Spleen (tissue), 11 donors: ENCODE data around the gene TEX53. TPM values are rescaled to one million over a fixed set of nuclear protein-coding genes. Genes with fewer than 3 reads are reported as not detected.

Experiments used
- DNase-seq: peaks from one replicate; pipeline ENCODE4 v3.0.0-alpha.2; 2020
- H3K27ac ChIP-seq, 8 donors: fragments of 200-600 bp; sonication (generic) in 7 of 8; 1 replicate in 4 of 8; 2 replicates in 4 of 8; pipeline versions ENCODE4 v1.5.0 to v1.8.0; 2016 to 2021; ENCODE audit warnings: inconsistent platforms in 4 of 8, mild to moderate bottlenecking in 4 of 8, moderate library complexity in 1 of 8
- H3K27me3 ChIP-seq, 7 donors: fragments of 200-600 bp; sonication (generic) in 6 of 7; replicated peaks in 1 of 7; 1 replicate in 4 of 7; 2 replicates in 3 of 7; pipeline versions ENCODE4 v1.5.0 to v1.8.0; 2016 to 2021; ENCODE audit warnings: inconsistent platforms in 3 of 7, mild to moderate bottlenecking in 1 of 7
- H3K36me3 ChIP-seq, 6 donors: fragments of 200-600 bp; sonication (generic) in 5 of 6; 1 replicate in 4 of 6; 2 replicates in 2 of 6; pipeline versions ENCODE4 v1.5.0 to v1.8.0; 2016 to 2021; ENCODE audit warnings: inconsistent platforms in 2 of 6
- H3K4me1 ChIP-seq, 6 donors: fragments of 200-600 bp; sonication (generic) in 5 of 6; 1 replicate in 3 of 6; 2 replicates in 3 of 6; pipeline versions ENCODE4 v1.5.0 to v1.8.0; 2016 to 2021; ENCODE audit warnings: inconsistent platforms in 3 of 6
- H3K4me3 ChIP-seq, 8 donors: fragments of 200-600 bp; sonication (generic) in 7 of 8; 1 replicate in 4 of 8; 2 replicates in 4 of 8; pipeline versions ENCODE4 v1.5.0 to v1.8.0; 2016 to 2021; ENCODE audit warnings: inconsistent platforms in 4 of 8, mild to moderate bottlenecking in 4 of 8, moderate library complexity in 2 of 8
- H3K9me3 ChIP-seq, 8 donors: fragments of 200-600 bp; sonication (generic) in 7 of 8; 1 replicate in 4 of 8; 2 replicates in 4 of 8; pipeline versions ENCODE4 v1.5.0 to v1.8.0; 2016 to 2021; ENCODE audit warnings: inconsistent platforms in 4 of 8
- CTCF ChIP-seq, 11 experiments: fragments of 200-600 bp in 7 of 11; fragments of 450-650 bp in 4 of 11; sonication (generic) in 4 of 11; IDR thresholded peaks in 8 of 11; conservative IDR thresholded peaks in 3 of 11; 1 replicate in 7 of 11; 2 replicates in 4 of 11; pipeline versions ENCODE4 v1.4.0 to v1.8.0; 2016 to 2021; ENCODE audit warnings: antibody characterized with exemption in 11 of 11, inconsistent platforms in 4 of 11, mild to moderate bottlenecking in 1 of 11
- POLR2A ChIP-seq, 3 donors: fragments of 450-650 bp; IDR thresholded peaks; one replicate each; pipeline ENCODE4 v1.5.1; 2017; ENCODE audit warnings: antibody characterized with exemption in 3 of 3, mild to moderate bottlenecking in 1 of 3
- POLR2AphosphoS5 ChIP-seq, 3 donors: sonication (generic); formaldehyde crosslinking; IDR thresholded peaks; one replicate each; pipeline ENCODE4 v1.5.1; 2017; ENCODE audit warnings: antibody characterized with exemption in 3 of 3
- WGBS, 5 donors: extraction: QIAGEN DNeasy Blood & Tissue Kit in 3 of 5; methylation state at CpG; one replicate each; pipeline versions ENCODE4 v1.1.5 to v1.1.7; 2013 to 2018; 5-methylcytosine and 5-hydroxymethylcytosine counted together
- intact Hi-C: fragments of 100-400 bp; cut with DNase I; formaldehyde crosslinking; loops from one replicate; pipeline ENCODE4 v1.15.0; 2023; ENCODE audit warnings: low total_unique reads
- polyA plus RNA-seq, 3 donors: library from polyadenylated mRNA; stranded (reverse); fragments of 200-250 nt; gene quantifications; one replicate each; pipeline ENCODE4 v1.2.1, GENCODE V29; 2013
- total RNA-seq, 7 donors: library from RNA; depleted of rRNA in 3 of 7; stranded (reverse); fragments of >200 nt in 3 of 7; fragmentation: NEBNext Ultra II Directional in 4 of 7; extraction: Animal tissue kit (Norgen Biotek cat#: 25700) in 4 of 7; gene quantifications; one replicate each; pipeline versions ENCODE4 v1.1.0 to v1.2.1, GENCODE V29; 2016 to 2021
- donor health status: healthy with polysubstance abuse.
- donor health status: DM: no; HTN: no; CAD: no; lungs with moderate emphysema.
- donor health status: DM: no; HTN: no; CAD: no.
- donor health status: Bipolar disorder and iron deficiency.
- donor health status: healthy.
- donor health status: DM: no; HTN: no; CAD: no.
- donor health status: DM: yes; HTN: yes; CAD: no.

Gene TEX53
- total and polyA plus RNA-seq, 10 donors = not detected

- DNase-seq = no peak
- Histone ChIP-seq H3K4me3 (no peak overlapping the region), H3K9me3 (no peaks in the 10 kb centered on the region), H3K27ac (peak overlapping the region in 1 of 8 donors; percentile 21), H3K36me3 (peaks cover 0 to 100% (median 80%) of the 10 kb centered on the region in 6 donors), H3K27me3 (no peaks in the 10 kb centered on the region), H3K4me1 (no peaks in the 10 kb centered on the region)
- intact Hi-C loops = no loop called here
- no peak for TF ChIP-seq POLR2A (IDR thresholded peaks at IDR 0.05)
- no peak for TF ChIP-seq CTCF (IDR thresholded peaks at IDR 0.05 in 8 of 11, conservative IDR thresholded peaks at IDR 0.05 in 3 of 11)
- TF ChIP-seq POLR2AphosphoS5 (IDR thresholded peaks at IDR 0.05) = no peak
- WGBS, 5 donors = 86 to 97% (median 92%) methylated on average over 8 to 11 of the region's 11 CpGs
Observed at GRCh38 chr9:114633438-114634089, 24.0 kb downstream of the TEX53 start.

GRCh38 chr9:114631166-114631565 lies 26.4 kb downstream of the TEX53 start:
- no peak for DNase-seq
- Histone ChIP-seq H3K9me3 (no peaks in the 10 kb centered on the region), H3K27ac (no peak overlapping the region), H3K4me1 (no peaks in the 10 kb centered on the region), H3K36me3 (peaks cover 0 to 100% (median 89%) of the 10 kb centered on the region in 6 donors), H3K4me3 (no peak overlapping the region), H3K27me3 (no peaks in the 10 kb centered on the region)
- intact Hi-C loops = no loop called here
- 0 to 47% (median 1%) methylated on average over 2 of the region's 2 CpGs for WGBS, 5 donors
- TF ChIP-seq POLR2A (IDR thresholded peaks at IDR 0.05) (no peak), POLR2AphosphoS5 (IDR thresholded peaks at IDR 0.05) (no peak), CTCF (IDR thresholded peaks at IDR 0.05 in 8 of 11, conservative IDR thresholded peaks at IDR 0.05 in 3 of 11) (no peak)

- Histone ChIP-seq H3K9me3 (no peaks in the 10 kb centered on the region), H3K4me3 (no peak overlapping the region), H3K36me3 (peaks cover 0 to 100% (median 80%) of the 10 kb centered on the region in 6 donors), H3K27me3 (no peaks in the 10 kb centered on the region), H3K4me1 (peaks cover 0 to 3% (median 0%) of the 10 kb centered on the region in 6 donors), H3K27ac (no peak overlapping the region)
- TF ChIP-seq CTCF (IDR thresholded peaks at IDR 0.05 in 8 of 11, conservative IDR thresholded peaks at IDR 0.05 in 3 of 11) = no peak
- no peak for TF ChIP-seq POLR2A (IDR thresholded peaks at IDR 0.05)
- no peak for TF ChIP-seq POLR2AphosphoS5 (IDR thresholded peaks at IDR 0.05)
- no peak for DNase-seq
- intact Hi-C loops = no loop called here
- 78 to 93% (median 90%) methylated on average over 7 of the region's 7 CpGs for WGBS, 5 donors
Observed at GRCh38 chr9:114629563-114630090, 28.0 kb downstream of the TEX53 start.

GRCh38 chr9:114627553-114627952 lies 30.1 kb downstream of the TEX53 start:
- H3K4me1 ChIP-seq = peaks cover 0 to 5% (median 0%) of the 10 kb centered on the region in 6 donors
- no peak for DNase-seq
- H3K27ac ChIP-seq = peak overlapping the region in 1 of 8 donors; percentile 17
- H3K27me3 ChIP-seq = no peaks in the 10 kb centered on the region
- intact Hi-C loops = no loop called here
- TF ChIP-seq POLR2A (IDR thresholded peaks at IDR 0.05) (no peak), CTCF (IDR thresholded peaks at IDR 0.05 in 8 of 11, conservative IDR thresholded peaks at IDR 0.05 in 3 of 11) (no peak), POLR2AphosphoS5 (IDR thresholded peaks at IDR 0.05) (no peak)
- H3K4me3 ChIP-seq = no peak overlapping the region
- H3K36me3 ChIP-seq = peaks cover 0 to 100% (median 73%) of the 10 kb centered on the region in 6 donors
- WGBS, 5 donors = 86 to 100% (median 95%) methylated on average over 1 of the region's 1 CpG
- no peaks in the 10 kb centered on the region for H3K9me3 ChIP-seq
